ENCODE results near the gene MYMX. TPM values are rescaled to one million over a fixed set of nuclear protein-coding genes. Genes with fewer than 3 reads are reported as not detected.

MYMX gene
- total and polyA plus RNA-seq, 2 donors from 2014 or later = 1.1 to 2.2 TPM

- FAIRE-seq (no peak), DNase-seq (peak in 1 of 5 donors; percentile 35)
- intact Hi-C loops (cut with DNase I) = no loop called here
- Histone ChIP-seq H3K27ac (ENCODE audit: low read depth in 2 of 2, low read length in 2 of 2) (no peak overlapping the region), H3K27me3 (ENCODE audit: control insufficient read depth, insufficient read depth, low read length) (no peaks in the 10 kb centered on the region), H3K9ac (ENCODE audit: low read length in 3 of 3) (no peak overlapping the region), H3K36me3 (ENCODE audit: control insufficient read depth in 2 of 3, insufficient read depth in 3 of 3, low read length in 3 of 3) (peaks cover 20 to 53% (median 44%) of the 10 kb centered on the region in 3 donors), H3K4me3 (ENCODE audit: low read length in 3 of 3) (no peak overlapping the region), H3K9me3 (ENCODE audit: control insufficient read depth in 2 of 3, insufficient read depth in 1 of 3, low read length in 3 of 3) (no peaks in the 10 kb centered on the region), H3K4me1 (ENCODE audit: control insufficient read depth in 2 of 3, insufficient read depth in 2 of 3, low read depth in 1 of 3, low read length in 3 of 3) (peaks cover 0 to 14% (median 0%) of the 10 kb centered on the region in 3 donors)
- no peak for TF ChIP-seq CTCF (IDR thresholded peaks at IDR 0.05; ENCODE audit: borderline replicate concordance, extremely low read depth, insufficient read depth)
Observed at GRCh38 chr6:44253307-44254101, 36.8 kb downstream of the MYMX start.

DNA sequence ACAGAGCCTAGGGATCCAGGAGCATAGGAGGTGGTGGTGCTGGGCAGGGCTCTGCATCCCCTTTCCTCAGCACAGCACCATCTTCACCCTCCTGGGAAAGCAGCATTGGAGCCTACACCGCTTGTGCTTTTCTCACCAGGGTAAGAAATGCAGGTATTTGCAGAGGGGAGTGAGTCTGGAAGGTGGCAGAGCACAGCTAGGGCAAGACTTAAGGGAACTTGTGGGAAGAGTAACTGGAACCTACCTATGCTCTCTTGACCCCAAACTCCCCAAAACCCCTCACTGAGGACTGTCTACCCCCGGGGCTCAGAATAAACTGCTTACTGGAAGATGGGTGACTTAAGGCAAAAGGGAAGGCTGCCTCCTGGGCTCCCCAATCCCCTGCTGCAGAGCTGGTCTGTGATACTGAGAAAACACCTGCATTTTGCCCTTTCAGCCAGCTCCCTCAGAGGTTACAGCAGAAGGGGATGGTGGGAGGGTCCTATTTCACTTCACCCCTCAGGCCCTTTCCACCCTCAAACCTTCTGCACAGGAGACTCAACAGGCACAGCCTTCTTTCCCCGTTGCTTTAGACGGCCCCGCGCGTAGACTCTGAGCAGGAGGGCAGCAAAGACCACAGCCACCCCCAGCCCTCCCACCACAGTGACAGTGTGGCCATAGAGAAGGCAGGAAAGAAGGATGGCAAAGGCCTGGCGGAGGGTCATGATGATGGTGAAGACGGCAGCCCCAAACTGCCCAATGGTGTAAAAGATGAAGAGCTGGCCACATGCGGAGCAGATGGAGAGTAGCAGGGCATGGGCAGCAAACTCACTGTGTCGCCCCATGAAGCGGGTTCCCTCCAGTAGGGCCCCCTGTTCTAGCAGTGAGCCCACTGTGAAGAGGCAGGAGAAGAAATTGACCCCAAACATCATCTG is 37.7 kb downstream of the MYMX start:
- H3K4me3 ChIP-seq (ENCODE audit: low read length in 3 of 3) = no peak overlapping the region
- no peak for TF ChIP-seq CTCF (IDR thresholded peaks at IDR 0.05; ENCODE audit: borderline replicate concordance, extremely low read depth, insufficient read depth)
- peaks cover 0 to 10% (median 0%) of the 10 kb centered on the region in 3 donors for H3K4me1 ChIP-seq (ENCODE audit: control insufficient read depth in 2 of 3, insufficient read depth in 2 of 3, low read depth in 1 of 3, low read length in 3 of 3)
- no peak for FAIRE-seq
- no peaks in the 10 kb centered on the region for H3K27me3 ChIP-seq (ENCODE audit: control insufficient read depth, insufficient read depth, low read length)
- no peak overlapping the region for H3K27ac ChIP-seq (ENCODE audit: low read depth in 2 of 2, low read length in 2 of 2)
- peaks cover 16 to 44% (median 43%) of the 10 kb centered on the region in 3 donors for H3K36me3 ChIP-seq (ENCODE audit: control insufficient read depth in 2 of 3, insufficient read depth in 3 of 3, low read length in 3 of 3)
- H3K9me3 ChIP-seq (ENCODE audit: control insufficient read depth in 2 of 3, insufficient read depth in 1 of 3, low read length in 3 of 3) = no peaks in the 10 kb centered on the region
- DNase-seq = peak in 1 of 5 donors; percentile 46
- H3K9ac ChIP-seq (ENCODE audit: low read length in 3 of 3) = no peak overlapping the region
- intact Hi-C loops (cut with DNase I) = no loop called here

GRCh38 chr6:44255105-44255808 is 38.5 kb downstream of the MYMX start:
- H3K27me3 ChIP-seq (ENCODE audit: control insufficient read depth, insufficient read depth, low read length) = no peaks in the 10 kb centered on the region
- H3K27ac ChIP-seq (ENCODE audit: low read depth in 2 of 2, low read length in 2 of 2) = no peak overlapping the region
- no peaks in the 10 kb centered on the region for H3K9me3 ChIP-seq (ENCODE audit: control insufficient read depth in 2 of 3, insufficient read depth in 1 of 3, low read length in 3 of 3)
- FAIRE-seq (no peak), DNase-seq (peak in 1 of 5 donors; percentile 63)
- H3K36me3 ChIP-seq (ENCODE audit: control insufficient read depth in 2 of 3, insufficient read depth in 3 of 3, low read length in 3 of 3) = peaks cover 8 to 44% (median 39%) of the 10 kb centered on the region in 3 donors
- H3K9ac ChIP-seq (ENCODE audit: low read length in 3 of 3) = no peak overlapping the region
- intact Hi-C loops (cut with DNase I) = no loop called here
- peak overlapping the region in 1 of 3 donors; percentile 20 for H3K4me3 ChIP-seq (ENCODE audit: low read length in 3 of 3)
- peaks cover 0 to 10% (median 0%) of the 10 kb centered on the region in 3 donors for H3K4me1 ChIP-seq (ENCODE audit: control insufficient read depth in 2 of 3, insufficient read depth in 2 of 3, low read depth in 1 of 3, low read length in 3 of 3)
- no peak for TF ChIP-seq CTCF (IDR thresholded peaks at IDR 0.05; ENCODE audit: borderline replicate concordance, extremely low read depth, insufficient read depth)

Measured in kidney (tissue), 14 donors.